Measurements from ENCODE around the gene LRRC8D.

The LRRC8D gene

GRCh38 chr1:89953131-89953626 is 132.3 kb downstream of the LRRC8D start:
- no peak for DNase-seq (ENCODE audit: low read depth in 2 of 3, low spot score in 2 of 3)

GRCh38 chr1:89953929-89954328 is 133.1 kb downstream of the LRRC8D start:
- DNase-seq (ENCODE audit: low read depth in 2 of 3, low spot score in 2 of 3), result no peak

GRCh38 chr1:89954401-89954800 is 133.6 kb downstream of the LRRC8D start:
- DNase-seq (ENCODE audit: low read depth in 2 of 3, low spot score in 2 of 3), result no peak

- DNase-seq (ENCODE audit: low read depth in 2 of 3, low spot score in 2 of 3), result no peak
These were observed 134.7 kb downstream of the LRRC8D start for GRCh38 chr1:89955311-89956205.

- DNase-seq (ENCODE audit: low read depth in 2 of 3, low spot score in 2 of 3), result no peak
These were observed 136.3 kb downstream of the LRRC8D start for GRCh38 chr1:89957107-89957506.

GRCh38 chr1:89958851-89959654 is 138.2 kb downstream of the LRRC8D start:
- DNase-seq (ENCODE audit: low read depth in 2 of 3, low spot score in 2 of 3), result no peak

GRCh38 chr1:89959719-89960118 is 138.9 kb downstream of the LRRC8D start:
- no peak for DNase-seq (ENCODE audit: low read depth in 2 of 3, low spot score in 2 of 3)

- no peak for DNase-seq (ENCODE audit: low read depth in 2 of 3, low spot score in 2 of 3)
These were observed 141.4 kb downstream of the LRRC8D start for GRCh38 chr1:89962024-89962741.

GRCh38 chr1:89962742-89963075 is 141.9 kb downstream of the LRRC8D start:
- DNase-seq (ENCODE audit: low read depth in 2 of 3, low spot score in 2 of 3), result no peak

- no peak for DNase-seq (ENCODE audit: low read depth in 2 of 3, low spot score in 2 of 3)
These were observed 144.4 kb downstream of the LRRC8D start for GRCh38 chr1:89965193-89965768.

- no peak for DNase-seq (ENCODE audit: low read depth in 2 of 3, low spot score in 2 of 3)
These were observed 145.8 kb downstream of the LRRC8D start for GRCh38 chr1:89966656-89967055.

GRCh38 chr1:89971600-89971999 is 150.8 kb downstream of the LRRC8D start:
- no peak for DNase-seq (ENCODE audit: low read depth in 2 of 3, low spot score in 2 of 3)

- no peak for DNase-seq (ENCODE audit: low read depth in 2 of 3, low spot score in 2 of 3)
These were observed 151.2 kb downstream of the LRRC8D start for GRCh38 chr1:89972024-89972423.

GRCh38 chr1:89973471-89974127 is 152.8 kb downstream of the LRRC8D start:
- no peak for DNase-seq (ENCODE audit: low read depth in 2 of 3, low spot score in 2 of 3)

- DNase-seq (ENCODE audit: low read depth in 2 of 3, low spot score in 2 of 3), result no peak
These were observed 153.4 kb downstream of the LRRC8D start for GRCh38 chr1:89974256-89974655.

GRCh38 chr1:89974696-89975470 is 154.1 kb downstream of the LRRC8D start:
- no peak for DNase-seq (ENCODE audit: low read depth in 2 of 3, low spot score in 2 of 3)

GRCh38 chr1:89975540-89976125 is 154.8 kb downstream of the LRRC8D start:
- no peak for DNase-seq (ENCODE audit: low read depth in 2 of 3, low spot score in 2 of 3)

- DNase-seq (ENCODE audit: low read depth in 2 of 3, low spot score in 2 of 3), result no peak
These were observed 157.9 kb downstream of the LRRC8D start for GRCh38 chr1:89978755-89979154.

- no peak for DNase-seq (ENCODE audit: low read depth in 2 of 3, low spot score in 2 of 3)
These were observed 159.8 kb downstream of the LRRC8D start for GRCh38 chr1:89980605-89981004.
